Natural killer cell (primary cell): ENCODE data around the gene CUL3. TPM values are rescaled to one million over a fixed set of nuclear protein-coding genes. Genes with fewer than 3 reads are reported as not detected.
"Not testable (repeated sequence)": the region's sequence is repeated elsewhere in the genome, so short reads cannot be mapped to it uniquely, and the experiment has no call there.

Experiments used
- ATAC-seq, 3 donors: fragments of 150-1000 bp in 2 of 3; fragments of 200-7000 bp in 1 of 3; cut with Tn5 transposase; 1 replicate in 1 of 3; 2 replicates in 2 of 3; pipeline ENCODE4 v1.10.0; 2021; ENCODE audit warnings: mild to moderate bottlenecking in 2 of 3, moderate library complexity in 2 of 3
- DNase-seq, 2 donors: peaks; one replicate each; pipeline versions ENCODE4 v3.0.0 to v3.0.0-alpha.2; 2013 to 2021; ENCODE audit warnings: mixed read lengths in 1 of 2
- H3K27ac ChIP-seq: one replicate; pipeline ENCODE4 v1.5.1; 2013; ENCODE audit warnings: mild to moderate bottlenecking, low read length
- H3K27me3 ChIP-seq: one replicate; pipeline ENCODE4 v1.6.1; 2013; ENCODE audit warnings: low read length; ENCODE audit not compliant: control insufficient read depth, insufficient read depth
- H3K36me3 ChIP-seq: one replicate; pipeline ENCODE4 v1.6.1; 2013; ENCODE audit warnings: low read length; ENCODE audit not compliant: control insufficient read depth, insufficient read depth
- H3K4me1 ChIP-seq: one replicate; pipeline ENCODE4 v1.6.1; 2013; ENCODE audit warnings: low read length; ENCODE audit not compliant: control insufficient read depth, insufficient read depth
- H3K4me3 ChIP-seq: one replicate; pipeline ENCODE4 v1.5.1; 2013; ENCODE audit warnings: low read length
- H3K9me3 ChIP-seq: one replicate; pipeline ENCODE4 v1.6.1; 2013; ENCODE audit warnings: low read length; ENCODE audit not compliant: control insufficient read depth, insufficient read depth
- H3K27ac Mint-ChIP-seq, 2 donors: one replicate each; pipeline ENCODE4 v1.8.0; 2022; ENCODE audit warnings: mild to moderate bottlenecking in 2 of 2, mixed read lengths in 2 of 2, moderate library complexity in 1 of 2
- H3K27me3 Mint-ChIP-seq, 2 donors: one replicate each; pipeline ENCODE4 v1.8.0; 2022; ENCODE audit warnings: low read depth in 2 of 2, mixed read lengths in 2 of 2
- H3K36me3 Mint-ChIP-seq: one replicate; pipeline ENCODE4 v1.8.0; 2022; ENCODE audit warnings: mixed read lengths
- H3K4me1 Mint-ChIP-seq, 2 donors: one replicate each; pipeline ENCODE4 v1.8.0; 2022; ENCODE audit warnings: mixed read lengths in 2 of 2
- H3K4me3 Mint-ChIP-seq: one replicate; pipeline ENCODE4 v1.8.0; 2022; ENCODE audit warnings: mild to moderate bottlenecking, moderate library complexity, mixed read lengths
- H3K9me3 Mint-ChIP-seq, 2 donors: one replicate each; pipeline ENCODE4 v1.8.0; 2022; ENCODE audit warnings: mixed read lengths in 2 of 2
- WGBS: methylation state at CpG from one replicate; pipeline ENCODE4 v1.1.7; 2013; ENCODE audit warnings: missing lambda C conversion rate; ENCODE audit not compliant: insufficient coverage; 5-methylcytosine and 5-hydroxymethylcytosine counted together
- intact Hi-C: fragments of 100-400 bp; cut with micrococcal nuclease; formaldehyde crosslinking; loops from one replicate; pipeline ENCODE4 v1.14.2; 2022
- total RNA-seq, 4 donors: library from RNA; stranded (reverse); fragments of 120-200 nt in 1 of 4; gene quantifications; one replicate each; pipeline versions ENCODE4 v1.2.3 to v1.2.4, GENCODE V29; 2013 to 2022
- TF ChIP-seq, protein P1 (sequence below): fragments of 200-600 bp; IDR thresholded peaks from one replicate; pipeline ENCODE4 v1.8.0; 2022; ENCODE audit warnings: antibody characterized with exemption

The CUL3 gene
- total RNA-seq, 3 donors from 2014 or later (not counting 1 experiment from before 2014, with no cell fraction given) = 102 to 125 (median 115) TPM

- Histone ChIP-seq H3K4me3 (no peak overlapping the region), H3K9me3 (no peaks in the 10 kb centered on the region), H3K36me3 (peaks cover 43% of the 10 kb centered on the region), H3K27ac (no peak overlapping the region), H3K4me1 (no peaks in the 10 kb centered on the region), H3K27me3 (no peaks in the 10 kb centered on the region)
- no peak overlapping the region for H3K27ac Mint-ChIP-seq
- TF ChIP-seq, protein P1, sequence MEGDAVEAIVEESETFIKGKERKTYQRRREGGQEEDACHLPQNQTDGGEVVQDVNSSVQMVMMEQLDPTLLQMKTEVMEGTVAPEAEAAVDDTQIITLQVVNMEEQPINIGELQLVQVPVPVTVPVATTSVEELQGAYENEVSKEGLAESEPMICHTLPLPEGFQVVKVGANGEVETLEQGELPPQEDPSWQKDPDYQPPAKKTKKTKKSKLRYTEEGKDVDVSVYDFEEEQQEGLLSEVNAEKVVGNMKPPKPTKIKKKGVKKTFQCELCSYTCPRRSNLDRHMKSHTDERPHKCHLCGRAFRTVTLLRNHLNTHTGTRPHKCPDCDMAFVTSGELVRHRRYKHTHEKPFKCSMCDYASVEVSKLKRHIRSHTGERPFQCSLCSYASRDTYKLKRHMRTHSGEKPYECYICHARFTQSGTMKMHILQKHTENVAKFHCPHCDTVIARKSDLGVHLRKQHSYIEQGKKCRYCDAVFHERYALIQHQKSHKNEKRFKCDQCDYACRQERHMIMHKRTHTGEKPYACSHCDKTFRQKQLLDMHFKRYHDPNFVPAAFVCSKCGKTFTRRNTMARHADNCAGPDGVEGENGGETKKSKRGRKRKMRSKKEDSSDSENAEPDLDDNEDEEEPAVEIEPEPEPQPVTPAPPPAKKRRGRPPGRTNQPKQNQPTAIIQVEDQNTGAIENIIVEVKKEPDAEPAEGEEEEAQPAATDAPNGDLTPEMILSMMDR = no peak
- H3K27me3 Mint-ChIP-seq = no peaks in the 10 kb centered on the region
- peaks cover 18% of the 10 kb centered on the region for H3K36me3 Mint-ChIP-seq
- no peak for ATAC-seq
- intact Hi-C loops = no loop called here
- DNase-seq = no peak
- no peak overlapping the region for H3K4me3 Mint-ChIP-seq
- WGBS = no CpG with 5 or more reads among the region's 1 CpG
- peaks cover 8 to 9% of the 10 kb centered on the region in 2 donors for H3K4me1 Mint-ChIP-seq
- no peaks in the 10 kb centered on the region for H3K9me3 Mint-ChIP-seq
Measured at GRCh38 chr2:224507789-224508188, 77.4 kb downstream of the CUL3 start.

- intact Hi-C loops = no loop called here
- Histone ChIP-seq H3K4me3 (no peak overlapping the region), H3K9me3 (no peaks in the 10 kb centered on the region), H3K36me3 (peaks cover 53% of the 10 kb centered on the region), H3K4me1 (no peaks in the 10 kb centered on the region), H3K27me3 (no peaks in the 10 kb centered on the region), H3K27ac (no peak overlapping the region)
- ATAC-seq (no peak), DNase-seq (no peak)
- TF ChIP-seq, protein P1 = no peak
- Mint-ChIP-seq H3K9me3 (no peaks in the 10 kb centered on the region), H3K27me3 (no peaks in the 10 kb centered on the region), H3K27ac (no peak overlapping the region), H3K36me3 (peaks cover 18% of the 10 kb centered on the region), H3K4me3 (no peak overlapping the region), H3K4me1 (peaks cover 7 to 8% of the 10 kb centered on the region in 2 donors)
- no CpG with 5 or more reads among the region's 1 CpG for WGBS
Measured at GRCh38 chr2:224506494-224506893, 78.7 kb downstream of the CUL3 start.

DNA sequence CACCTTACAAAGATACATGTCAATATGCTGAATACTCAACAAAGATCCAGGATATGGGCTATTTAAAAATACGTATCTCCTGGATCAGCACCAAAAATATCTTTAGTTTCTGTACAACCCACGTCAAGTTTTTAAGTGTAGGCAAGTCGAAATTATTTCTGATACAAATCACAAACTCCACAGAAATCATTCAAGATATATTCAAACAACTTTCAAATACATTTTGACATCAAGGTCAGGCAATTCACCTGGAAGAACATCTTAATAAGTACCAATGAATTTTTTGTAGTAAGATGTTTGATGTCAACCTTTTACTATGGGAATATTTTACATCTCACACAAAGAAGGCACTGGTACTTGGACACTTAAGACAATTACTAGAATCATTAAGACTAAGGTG lies 86.2 kb downstream of the CUL3 start:
- no peak overlapping the region for H3K4me3 Mint-ChIP-seq
- ATAC-seq = no peak
- 96% methylated on average over 3 of the region's 3 CpGs for WGBS
- no peaks in the 10 kb centered on the region for H3K9me3 Mint-ChIP-seq
- TF ChIP-seq, protein P1 = no peak
- intact Hi-C loops = no loop called here
- Histone ChIP-seq H3K4me3 (no peak overlapping the region), H3K4me1 (no peaks in the 10 kb centered on the region), H3K36me3 (peaks cover 77% of the 10 kb centered on the region), H3K9me3 (no peaks in the 10 kb centered on the region), H3K27me3 (no peaks in the 10 kb centered on the region), H3K27ac (no peak overlapping the region)
- peak overlapping the region; percentile 48 to 53 for H3K27ac Mint-ChIP-seq
- no peak for DNase-seq
- peaks cover 8 to 12% of the 10 kb centered on the region in 2 donors for H3K4me1 Mint-ChIP-seq
- H3K36me3 Mint-ChIP-seq = peaks cover 36% of the 10 kb centered on the region
- H3K27me3 Mint-ChIP-seq = no peaks in the 10 kb centered on the region

GRCh38 chr2:224492531-224492930 lies 92.6 kb downstream of the CUL3 start:
- H3K27ac ChIP-seq = no peak overlapping the region
- intact Hi-C loops = no loop called here
- no peaks in the 10 kb centered on the region for H3K9me3 ChIP-seq
- ATAC-seq (no peak), DNase-seq (no peak)
- TF ChIP-seq, protein P1 = no peak
- H3K27me3 ChIP-seq = no peaks in the 10 kb centered on the region
- Mint-ChIP-seq H3K9me3 (peaks cover 4 to 7% of the 10 kb centered on the region in 2 donors), H3K36me3 (peaks cover 21% of the 10 kb centered on the region), H3K27me3 (no peaks in the 10 kb centered on the region), H3K4me1 (peaks cover 43 to 46% of the 10 kb centered on the region in 2 donors), H3K4me3 (no peak overlapping the region), H3K27ac (peak overlapping the region; percentile 47 to 72)
- WGBS = 97% methylated on average over 2 of the region's 2 CpGs
- peaks cover 6% of the 10 kb centered on the region for H3K4me1 ChIP-seq
- peaks cover 37% of the 10 kb centered on the region for H3K36me3 ChIP-seq
- H3K4me3 ChIP-seq = no peak overlapping the region

GRCh38 chr2:224487940-224488339 lies 97.2 kb downstream of the CUL3 start:
- H3K4me1 Mint-ChIP-seq = peaks cover 62 to 65% of the 10 kb centered on the region in 2 donors

More at GRCh38 chr2:224487940-224488339, 97.2 kb downstream of the CUL3 start:
- H3K9me3 Mint-ChIP-seq, DNase-seq, H3K9me3 ChIP-seq, ATAC-seq, H3K4me3 ChIP-seq, H3K27me3 Mint-ChIP-seq, H3K27me3 ChIP-seq, intact Hi-C loops, H3K27ac ChIP-seq: not testable (repeated sequence)
- peaks cover 15% of the 10 kb centered on the region for H3K36me3 ChIP-seq
- H3K4me1 ChIP-seq = peaks cover 17% of the 10 kb centered on the region
- H3K27ac Mint-ChIP-seq = peak overlapping the region; percentile 72 to 82
- 100% methylated on average over 2 of the region's 4 CpGs for WGBS
- peak overlapping the region; percentile 6 for H3K4me3 Mint-ChIP-seq
- H3K36me3 Mint-ChIP-seq = peaks cover 10% of the 10 kb centered on the region
